ENCODE measurements around the gene MAP3K3. TPM values are rescaled to one million over a fixed set of nuclear protein-coding genes. Genes with fewer than 3 reads are reported as not detected.

Gene MAP3K3
- polyA plus RNA-seq, 1 experiment, result 32.5 TPM

DNA sequence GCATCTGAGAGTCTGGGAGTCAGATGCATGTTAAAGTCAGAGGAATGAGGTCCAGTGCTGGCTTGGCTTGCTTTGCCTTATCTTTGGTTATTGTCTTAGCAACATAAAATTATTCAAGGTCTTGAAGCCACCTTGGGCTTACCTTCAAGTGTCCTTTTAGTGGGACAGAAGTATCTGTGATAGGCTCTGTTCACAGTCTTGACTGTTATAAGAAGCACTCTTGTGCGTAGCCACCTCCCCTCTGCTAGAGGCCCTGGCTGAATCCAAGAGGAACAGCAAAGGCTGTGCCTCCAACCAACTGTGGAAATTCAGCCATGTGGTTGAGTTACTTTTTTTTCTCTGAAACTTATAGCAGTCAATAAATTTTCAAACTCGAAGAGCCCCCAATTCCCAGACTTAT lies 8.6 kb upstream of the MAP3K3 start:
- CTCF ChIA-PET, result interaction anchor here (1.0 to 8.8 kb wide), 4 partner anchors 8 to 207 kb away, joined by 3 to 173 read pairs (median 18); partner anchors contain the start of gene MAP3K3
- H3K27me3 ChIP-seq (ENCODE audit: control insufficient read depth, insufficient read depth, low read length), result no peaks in the 10 kb centered on the region
- POLR2A ChIA-PET, result no interaction called here
- DNase-seq (ENCODE audit: low read depth), result no peak
- no peak for TF ChIP-seq CTCF (IDR thresholded peaks at IDR 0.05; ENCODE audit: insufficient read depth, low read depth, low read length)
- H3K4me3 ChIP-seq (ENCODE audit: low read depth, low read length), result no peak overlapping the region
- H3K36me3 ChIP-seq (ENCODE audit: control insufficient read depth, insufficient read depth, low read length), result peaks cover 3% of the 10 kb centered on the region; the same call in 1 of the 2 replicates

- TF ChIP-seq CTCF (IDR thresholded peaks at IDR 0.05; ENCODE audit: insufficient read depth, low read depth, low read length), result no peak
- H3K27me3 ChIP-seq (ENCODE audit: control insufficient read depth, insufficient read depth, low read length), result no peaks in the 10 kb centered on the region
- ChIA-PET CTCF (interaction anchor here (1.0 to 5.1 kb wide), 4 partner anchors 9 to 196 kb away, joined by 4 to 32 read pairs (median 8); no protein-coding TSS in a partner anchor), POLR2A (interaction anchor here (1.0 kb wide), 1 partner anchor 196 kb away, joined by 4 read pairs; no protein-coding TSS in a partner anchor)
- DNase-seq (ENCODE audit: low read depth), result no peak
- H3K4me3 ChIP-seq (ENCODE audit: low read depth, low read length), result peak overlapping the region; percentile 52
- no peaks in the 10 kb centered on the region for H3K36me3 ChIP-seq (ENCODE audit: control insufficient read depth, insufficient read depth, low read length)
These were observed 961 bp upstream of the MAP3K3 start for GRCh38 chr17:63621229-63621683.

- POLR2A ChIA-PET, result no interaction called here
- CTCF ChIA-PET, result interaction anchor here (0.9 to 5.1 kb wide), 3 partner anchors 10 to 191 kb away, joined by 3 to 32 read pairs (median 3); no protein-coding TSS in a partner anchor
- TF ChIP-seq CTCF (IDR thresholded peaks at IDR 0.05; ENCODE audit: insufficient read depth, low read depth, low read length), result no peak
- DNase-seq (ENCODE audit: low read depth), result no peak
- no peaks in the 10 kb centered on the region for H3K27me3 ChIP-seq (ENCODE audit: control insufficient read depth, insufficient read depth, low read length)
- peak overlapping the region; percentile 52 for H3K4me3 ChIP-seq (ENCODE audit: low read depth, low read length)
- H3K36me3 ChIP-seq (ENCODE audit: control insufficient read depth, insufficient read depth, low read length), result no peaks in the 10 kb centered on the region
These were observed 565 bp downstream of the MAP3K3 start for GRCh38 chr17:63622574-63623390.

- CTCF ChIA-PET, result interaction anchor here (1.2 to 5.1 kb wide), 2 partner anchors 12 to 198 kb away, joined by 4 to 32 read pairs; no protein-coding TSS in a partner anchor
- Histone ChIP-seq H3K4me3 (ENCODE audit: low read depth, low read length) (peak overlapping the region; percentile 52), H3K36me3 (ENCODE audit: control insufficient read depth, insufficient read depth, low read length) (peaks cover under 1% of the 10 kb centered on the region; the same call in 1 of the 2 replicates), H3K27me3 (ENCODE audit: control insufficient read depth, insufficient read depth, low read length) (no peaks in the 10 kb centered on the region)
- DNase-seq (ENCODE audit: low read depth), result no peak
- no peak for TF ChIP-seq CTCF (IDR thresholded peaks at IDR 0.05; ENCODE audit: insufficient read depth, low read depth, low read length)
- POLR2A ChIA-PET, result interaction anchor here (0.6 kb wide), 1 partner anchor 569 kb away, joined by 4 read pairs; no protein-coding TSS in a partner anchor
These were observed 1.7 kb downstream of the MAP3K3 start for GRCh38 chr17:63623786-63624530.

Data from BJ (cell line).